22Rv1 (cell line): ENCODE results near the gene SLC25A27.

ENCODE experiments used
- ZFX ChIP-seq: fragments of 450-650 bp; IDR thresholded peaks from 2 replicates; pipeline ENCODE4 v1.6.1; 2017; ENCODE audit warnings: antibody characterized with exemption, borderline replicate concordance
- TF ChIP-seq, protein P1 (sequence below): fragments of 450-650 bp; IDR thresholded peaks from 2 replicates; pipeline ENCODE4 v1.5.1; 2017; ENCODE audit warnings: mild to moderate bottlenecking

DNA sequence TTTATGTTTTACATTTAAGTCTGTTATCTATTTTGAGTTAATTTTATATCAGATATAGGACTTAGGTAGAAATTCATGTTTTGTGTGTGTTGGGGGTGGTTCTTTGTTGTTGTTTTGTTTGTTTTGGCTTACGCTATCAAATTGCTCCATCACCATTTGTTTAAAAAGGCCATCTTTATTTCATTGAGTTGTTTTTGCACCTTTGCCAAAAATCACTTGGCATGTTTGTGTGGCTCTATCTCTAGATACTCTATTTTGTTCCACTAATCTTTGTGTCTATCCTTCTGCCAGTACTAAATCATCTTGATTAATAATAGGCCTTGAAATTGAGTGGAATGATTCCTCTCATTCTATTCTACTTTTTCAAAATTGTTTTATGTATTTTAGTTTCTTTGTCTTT is 7.5 kb upstream of the SLC25A27 start:
- TF ChIP-seq, protein P1, sequence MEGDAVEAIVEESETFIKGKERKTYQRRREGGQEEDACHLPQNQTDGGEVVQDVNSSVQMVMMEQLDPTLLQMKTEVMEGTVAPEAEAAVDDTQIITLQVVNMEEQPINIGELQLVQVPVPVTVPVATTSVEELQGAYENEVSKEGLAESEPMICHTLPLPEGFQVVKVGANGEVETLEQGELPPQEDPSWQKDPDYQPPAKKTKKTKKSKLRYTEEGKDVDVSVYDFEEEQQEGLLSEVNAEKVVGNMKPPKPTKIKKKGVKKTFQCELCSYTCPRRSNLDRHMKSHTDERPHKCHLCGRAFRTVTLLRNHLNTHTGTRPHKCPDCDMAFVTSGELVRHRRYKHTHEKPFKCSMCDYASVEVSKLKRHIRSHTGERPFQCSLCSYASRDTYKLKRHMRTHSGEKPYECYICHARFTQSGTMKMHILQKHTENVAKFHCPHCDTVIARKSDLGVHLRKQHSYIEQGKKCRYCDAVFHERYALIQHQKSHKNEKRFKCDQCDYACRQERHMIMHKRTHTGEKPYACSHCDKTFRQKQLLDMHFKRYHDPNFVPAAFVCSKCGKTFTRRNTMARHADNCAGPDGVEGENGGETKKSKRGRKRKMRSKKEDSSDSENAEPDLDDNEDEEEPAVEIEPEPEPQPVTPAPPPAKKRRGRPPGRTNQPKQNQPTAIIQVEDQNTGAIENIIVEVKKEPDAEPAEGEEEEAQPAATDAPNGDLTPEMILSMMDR: no peak
- TF ChIP-seq ZFX: no peak
